ENCODE measurements around the gene BRK1.
"Not testable (repeated sequence)": the region's sequence is repeated elsewhere in the genome, so short reads cannot be mapped to it uniquely, and the experiment has no call there.

GRCh38 chr3:10070077-10070476, 45.4 kb upstream of the BRK1 start:
- TF ChIP-seq CTCF (conservative IDR thresholded peaks at IDR 0.05; ENCODE audit: low read depth, low read length); EZH2 (IDR thresholded peaks at IDR 0.05; ENCODE audit: borderline replicate concordance, low read depth, low read length, poor library complexity, severe bottlenecking): not testable (repeated sequence)
